Sciatic nerve (tissue), 1 donor: Measurements from ENCODE around the gene CCDC174. TPM values are rescaled to one million over a fixed set of nuclear protein-coding genes. Genes with fewer than 3 reads are reported as not detected.

Experiments
- total RNA-seq: library from RNA; stranded (reverse); fragmentation: NEBNext Ultra II Directional; extraction: Animal tissue kit (Norgen Biotek cat#: 25700); gene quantifications from one replicate; pipeline ENCODE4 v1.2.1, GENCODE V29; 2021
- donor health status: DM: no; HTN: no; CAD: no.

The CCDC174 gene
- total RNA-seq, 1 donor from 2014 or later, result 31.0 TPM

Other genes starting within 250 kb of the CCDC174 start
- 37.5 TPM for gene SLC6A6, start 249.2 kb upstream of the CCDC174 start, total RNA-seq
- 2.3 TPM for gene GRIP2, start 111.4 kb upstream of the CCDC174 start, total RNA-seq
- gene C3orf20, start 23.4 kb downstream of the CCDC174 start, total RNA-seq, result 0.18 TPM
- gene FGD5, start 167.2 kb downstream of the CCDC174 start, total RNA-seq, result 57.4 TPM